HepG2 (cell line): ENCODE data around the gene SUPT4H1. TPM values are rescaled to one million over a fixed set of nuclear protein-coding genes. Genes with fewer than 3 reads are reported as not detected.

Source experiments
- ATAC-seq: fragments of 200-7000 bp; cut with Tn5 transposase; 3 replicates; pipeline ENCODE4 v1.9.1; 2020; ENCODE audit warnings: mild to moderate bottlenecking, moderate library complexity
- BruUV-seq: library from RNA; stranded (reverse); fragments of 400-500 nt; replicated peaks from 2 replicates; lab custom pipeline; 2021; lab: Mats Ljungman, UMichigan
- CTCF ChIA-PET: fragments of 300-600 bp; formaldehyde crosslinking; extraction: SDS; loops from one replicate; lab custom pipeline; 2021; ENCODE audit warnings: low total read pairs, inconsistent platforms, low intra/inter-chr PET ratio; lab: Yijun Ruan, JAX
- POLR2A ChIA-PET: fragments of 350-600 bp; sonication (Branson Sonifier 250); formaldehyde crosslinking; loops from one replicate; lab custom pipeline; 2020; ENCODE audit warnings: antibody characterized with exemption, inconsistent platforms; lab: Yijun Ruan, JAX
- DNase-seq: peaks from one replicate; pipeline ENCODE4 v3.0.0-alpha.2; 2015; ENCODE audit warnings: low spot score
- FAIRE-seq: peaks from 3 replicates; lab custom pipeline; 2011; peaks lifted over from hg19 to GRCh38; lab: Jason Lieb, UNC
- H2AFZ ChIP-seq: one replicate; pipeline ENCODE4 v1.6.1; 2011; ENCODE audit warnings: low read length, inconsistent platforms
- H3K27ac ChIP-seq: fragments of 300-600 bp; 3 replicates; pipeline ENCODE4 v1.8.0; 2011; ENCODE audit warnings: mixed run types, mild to moderate bottlenecking, mixed read lengths, low read length, inconsistent platforms; ENCODE audit not compliant: insufficient read depth; ENCODE audit errors: extremely low read length
- H3K27me3 ChIP-seq, 2 experiments: fragments of 200-600 bp in 1 of 2; 2 replicates in 1 of 2; 3 replicates in 1 of 2; pipeline versions ENCODE4 v1.6.0 to v1.8.0; 2011; ENCODE audit warnings: low read length in 2 of 2, mild to moderate bottlenecking in 2 of 2, moderate library complexity in 2 of 2, inconsistent platforms in 1 of 2; ENCODE audit not compliant: insufficient read depth in 2 of 2, control insufficient read depth in 1 of 2
- H3K36me3 ChIP-seq, 2 experiments: fragments of 200-600 bp in 1 of 2; replicated peaks in 1 of 2; 2 replicates in 1 of 2; 3 replicates in 1 of 2; pipeline versions ENCODE4 v1.5.1 to v1.8.0; 2011; ENCODE audit warnings: low read length in 2 of 2, inconsistent platforms in 1 of 2; ENCODE audit not compliant: insufficient read depth in 2 of 2, control insufficient read depth in 1 of 2
- H3K4me1 ChIP-seq: 2 replicates; pipeline ENCODE4 v1.5.1; 2012; ENCODE audit warnings: low read length, inconsistent platforms; ENCODE audit not compliant: insufficient read depth
- H3K4me2 ChIP-seq: 2 replicates; pipeline ENCODE4 v1.6.0; 2011; ENCODE audit warnings: low read depth, low read length, inconsistent platforms
- H3K4me3 ChIP-seq, 3 experiments: fragments of 200-600 bp in 1 of 3; sonication (generic), shearing (Covaris generic) in 1 of 3; replicated peaks in 1 of 3; 2 replicates each; pipeline ENCODE4 v1.5.1; 2011 to 2016; ENCODE audit warnings: low read length in 3 of 3, inconsistent platforms in 2 of 3, low read depth in 2 of 3, mild to moderate bottlenecking in 2 of 3, control low read depth in 1 of 3, mixed read lengths in 1 of 3; ENCODE audit not compliant: insufficient read depth in 1 of 3
- H3K79me2 ChIP-seq: one replicate; pipeline ENCODE4 v1.6.1; 2011; ENCODE audit warnings: low read length, inconsistent platforms; ENCODE audit not compliant: insufficient read depth
- H3K9ac ChIP-seq: 2 replicates; pipeline ENCODE4 v1.6.0; 2011; ENCODE audit warnings: mild to moderate bottlenecking, low read depth, low read length, inconsistent platforms; ENCODE audit not compliant: insufficient read depth
- H3K9me3 ChIP-seq: 2 replicates; pipeline ENCODE4 v1.5.1; 2012; ENCODE audit warnings: mild to moderate bottlenecking, low read length
- H4K20me1 ChIP-seq: 2 replicates; pipeline ENCODE4 v1.6.0; 2011; ENCODE audit warnings: inconsistent platforms, mild to moderate bottlenecking, low read length, moderate library complexity; ENCODE audit not compliant: insufficient read depth
- NAIF1 ChIP-seq: sonication (generic); formaldehyde crosslinking; IDR thresholded peaks from 2 replicates; pipeline ENCODE4 v1.5.0; 2020; ENCODE audit warnings: mild to moderate bottlenecking, missing genetic modification reagents, borderline replicate concordance
- SIN3A ChIP-seq: IDR thresholded peaks from 2 replicates; pipeline ENCODE4 v1.6.1; 2011; ENCODE audit warnings: low read depth, mild to moderate bottlenecking, control low read depth, low read length, borderline replicate concordance
- STAT5B ChIP-seq: sonication (generic); formaldehyde crosslinking; IDR thresholded peaks from 2 replicates; pipeline ENCODE4 v1.4.0; 2020; ENCODE audit warnings: missing genetic modification reagents
- XRCC5 ChIP-seq: fragments of 200-400 bp; formaldehyde crosslinking; optimal IDR thresholded peaks from 2 replicates; pipeline ENCODE3; 2017; ENCODE audit warnings: mild to moderate bottlenecking, low read length
- ZNF446 ChIP-seq: sonication (generic); formaldehyde crosslinking; IDR thresholded peaks from 2 replicates; pipeline ENCODE4 v1.5.0; 2020; ENCODE audit warnings: mild to moderate bottlenecking, missing genetic modification reagents
- ZNF605 ChIP-seq: sonication (generic); formaldehyde crosslinking; IDR thresholded peaks from 2 replicates; pipeline ENCODE4 v1.8.0; 2022; ENCODE audit warnings: mild to moderate bottlenecking, missing genetic modification reagents
- WGBS: methylation state at CpG from one replicate; pipeline ENCODE4 v1.1.6; 2017; ENCODE audit warnings: low lambda C conversion rate; 5-methylcytosine and 5-hydroxymethylcytosine counted together
- in situ Hi-C: cut with HindIII; loops from 2 replicates; pipeline ENCODE4 v1.10.0; 2017; ENCODE audit warnings: low pct_unique_long_range_greater_than_20kb; ENCODE audit not compliant: extremely low pct_ligation_motif_present
- intact Hi-C: fragments of 100-400 bp; cut with micrococcal nuclease; formaldehyde crosslinking; loops from one replicate; pipeline ENCODE4 v1.10.0; 2022; ENCODE audit not compliant: unreplicated experiment
- polyA plus RNA-seq, 8 experiments: library from polyadenylated mRNA; depleted of rRNA in 3 of 8; stranded (reverse) in 7 of 8; unstranded in 1 of 8; fragments of >200 nt; fragmentation: Illumina TruSeq in 4 of 8; extraction: Trizol in 4 of 8; gene quantifications; 2 replicates each; pipeline versions ENCODE4 v1.2.1 to v1.2.3, GENCODE V29; 2011 to 2016; ENCODE audit warnings: low read depth in 4 of 8, missing spikeins in 1 of 8, mixed read lengths in 1 of 8; ENCODE audit not compliant: insufficient read depth in 1 of 8
- total RNA-seq, 5 experiments: library from RNA; depleted of rRNA; stranded (reverse); fragments of >200 nt; fragmentation: Illumina TruSeq; extraction: Trizol; gene quantifications; 2 replicates each; pipeline ENCODE4 v1.2.3, GENCODE V29; 2016; ENCODE audit warnings: low read depth in 1 of 5
- TF ChIP-seq, protein P1 (sequence below): sonication (generic); formaldehyde crosslinking; IDR thresholded peaks from 2 replicates; pipeline ENCODE4 v1.4.0; 2020; ENCODE audit warnings: mild to moderate bottlenecking, missing genetic modification reagents
- TF ChIP-seq, protein P2 (sequence below): sonication (generic); formaldehyde crosslinking; IDR thresholded peaks from 2 replicates; pipeline ENCODE4 v1.8.0; 2022; ENCODE audit warnings: mild to moderate bottlenecking, missing genetic modification reagents; ENCODE audit not compliant: insufficient replicate concordance

Gene SUPT4H1
- total and polyA plus RNA-seq, 2 of the 13 experiments (the other 11 are each of a cell fraction or from before 2014, with no cell fraction given) = 155 to 244 TPM

DNA sequence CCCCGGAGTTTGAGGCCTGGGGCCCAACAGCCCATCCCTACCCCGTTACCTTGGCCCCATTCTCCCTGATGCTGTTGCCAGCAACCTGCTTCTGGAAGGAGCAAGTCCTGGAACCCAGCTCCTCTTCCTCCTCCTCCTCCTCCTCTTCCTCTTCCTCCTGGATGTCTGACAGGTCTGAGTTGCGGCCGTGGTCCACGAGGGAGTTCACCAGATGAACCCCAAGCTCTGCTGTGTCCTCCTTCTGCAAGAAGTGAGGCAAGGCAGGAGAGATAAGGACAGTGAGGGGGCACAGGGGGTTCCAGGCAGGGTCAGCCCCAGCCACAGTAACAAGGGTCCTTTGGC is 42.1 kb downstream of the SUPT4H1 start:
- POLR2A ChIA-PET = interaction anchor here (0.7 kb wide), 1 partner anchor 108 kb away, joined by 3 read pairs; the partner anchor contains the start of gene RNF43
- in situ Hi-C loops (loop anchor here (5.0 kb wide), 1 partner anchor 137 kb away; no protein-coding TSS in a partner anchor), intact Hi-C loops (loop anchor here (2.0 kb wide), 1 partner anchor 137 kb away; no protein-coding TSS in a partner anchor)
- BruUV-seq = no TSS peak
- H3K27me3 ChIP-seq = peaks cover 25 to 92% of the 10 kb centered on the region in 2 experiments; a peak in 4 of 5 replicates
- no peaks in the 10 kb centered on the region for H3K36me3 ChIP-seq
- no peaks in the 10 kb centered on the region for H3K9me3 ChIP-seq
- peaks cover 18% of the 10 kb centered on the region for H3K4me1 ChIP-seq
- no peak overlapping the region for H3K4me2 ChIP-seq
- H3K4me3 ChIP-seq = no peak overlapping the region
- 22% methylated on average over 5 of the region's 5 CpGs for WGBS
- no peaks in the 10 kb centered on the region for H3K79me2 ChIP-seq
- CTCF ChIA-PET = no interaction called here
- no peak overlapping the region for H3K27ac ChIP-seq
- no peaks in the 10 kb centered on the region for H4K20me1 ChIP-seq
- FAIRE-seq (no peak), ATAC-seq (no peak), DNase-seq (no peak)
- TF ChIP-seq STAT5B (CRISPR knock-in tag) = no peak
- no peak for TF ChIP-seq NAIF1
- TF ChIP-seq SIN3A = no peak
- no peak for TF ChIP-seq ZNF446 (CRISPR knock-in tag)
- no peak for TF ChIP-seq ZNF605 (CRISPR knock-in tag)
- TF ChIP-seq, protein P1, sequence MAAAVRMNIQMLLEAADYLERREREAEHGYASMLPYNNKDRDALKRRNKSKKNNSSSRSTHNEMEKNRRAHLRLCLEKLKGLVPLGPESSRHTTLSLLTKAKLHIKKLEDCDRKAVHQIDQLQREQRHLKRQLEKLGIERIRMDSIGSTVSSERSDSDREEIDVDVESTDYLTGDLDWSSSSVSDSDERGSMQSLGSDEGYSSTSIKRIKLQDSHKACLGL (CRISPR knock-in tag) = no peak
- TF ChIP-seq XRCC5 = no peak
- TF ChIP-seq, protein P2, sequence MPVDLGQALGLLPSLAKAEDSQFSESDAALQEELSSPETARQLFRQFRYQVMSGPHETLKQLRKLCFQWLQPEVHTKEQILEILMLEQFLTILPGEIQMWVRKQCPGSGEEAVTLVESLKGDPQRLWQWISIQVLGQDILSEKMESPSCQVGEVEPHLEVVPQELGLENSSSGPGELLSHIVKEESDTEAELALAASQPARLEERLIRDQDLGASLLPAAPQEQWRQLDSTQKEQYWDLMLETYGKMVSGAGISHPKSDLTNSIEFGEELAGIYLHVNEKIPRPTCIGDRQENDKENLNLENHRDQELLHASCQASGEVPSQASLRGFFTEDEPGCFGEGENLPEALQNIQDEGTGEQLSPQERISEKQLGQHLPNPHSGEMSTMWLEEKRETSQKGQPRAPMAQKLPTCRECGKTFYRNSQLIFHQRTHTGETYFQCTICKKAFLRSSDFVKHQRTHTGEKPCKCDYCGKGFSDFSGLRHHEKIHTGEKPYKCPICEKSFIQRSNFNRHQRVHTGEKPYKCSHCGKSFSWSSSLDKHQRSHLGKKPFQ (CRISPR knock-in tag) = no peak
- no peak overlapping the region for H3K9ac ChIP-seq
- no peak overlapping the region for H2AFZ ChIP-seq
